C4-2B (cell line): ENCODE measurements around the gene PPP2R2B.

Source experiments
- CTCF ChIP-seq: fragments of 450-650 bp; conservative IDR thresholded peaks from 2 replicates; pipeline ENCODE4 v1.5.1; 2017; ENCODE audit warnings: mild to moderate bottlenecking
- ZFX ChIP-seq: fragments of 450-650 bp; IDR thresholded peaks from 2 replicates; pipeline ENCODE4 v1.6.1; 2017

GRCh38 chr5:146699138-146699537 is 179.4 kb downstream of the PPP2R2B start:
- TF ChIP-seq CTCF (no peak), ZFX (no peak)
